GM10248 (cell line): ENCODE results near the gene PSMD14.

Source experiments
- CTCF ChIA-PET: fragments of 300-600 bp; sonication (Branson Sonifier 250); formaldehyde crosslinking; extraction: SDS; loops from one replicate; lab custom pipeline; 2021; ENCODE audit warnings: antibody characterized with exemption; lab: Yijun Ruan, JAX
- POLR2A ChIA-PET: fragments of 350-650 bp; sonication (Branson Sonifier 250); formaldehyde crosslinking; extraction: SDS; loops from one replicate; lab custom pipeline; 2020; ENCODE audit warnings: antibody characterized with exemption; lab: Yijun Ruan, JAX
- DNase-seq: peaks from one replicate; pipeline ENCODE4 v3.0.0; 2012; ENCODE audit errors: extremely low spot score
- CTCF ChIP-seq: IDR thresholded peaks from 2 replicates; pipeline ENCODE4 v1.5.1; 2012; ENCODE audit warnings: mild to moderate bottlenecking, low read depth; ENCODE audit errors: extremely low read depth, missing control alignments, control extremely low read depth

PSMD14 gene

GRCh38 chr2:161388146-161388779 lies 80.0 kb downstream of the PSMD14 start:
- no peak for TF ChIP-seq CTCF

DNA sequence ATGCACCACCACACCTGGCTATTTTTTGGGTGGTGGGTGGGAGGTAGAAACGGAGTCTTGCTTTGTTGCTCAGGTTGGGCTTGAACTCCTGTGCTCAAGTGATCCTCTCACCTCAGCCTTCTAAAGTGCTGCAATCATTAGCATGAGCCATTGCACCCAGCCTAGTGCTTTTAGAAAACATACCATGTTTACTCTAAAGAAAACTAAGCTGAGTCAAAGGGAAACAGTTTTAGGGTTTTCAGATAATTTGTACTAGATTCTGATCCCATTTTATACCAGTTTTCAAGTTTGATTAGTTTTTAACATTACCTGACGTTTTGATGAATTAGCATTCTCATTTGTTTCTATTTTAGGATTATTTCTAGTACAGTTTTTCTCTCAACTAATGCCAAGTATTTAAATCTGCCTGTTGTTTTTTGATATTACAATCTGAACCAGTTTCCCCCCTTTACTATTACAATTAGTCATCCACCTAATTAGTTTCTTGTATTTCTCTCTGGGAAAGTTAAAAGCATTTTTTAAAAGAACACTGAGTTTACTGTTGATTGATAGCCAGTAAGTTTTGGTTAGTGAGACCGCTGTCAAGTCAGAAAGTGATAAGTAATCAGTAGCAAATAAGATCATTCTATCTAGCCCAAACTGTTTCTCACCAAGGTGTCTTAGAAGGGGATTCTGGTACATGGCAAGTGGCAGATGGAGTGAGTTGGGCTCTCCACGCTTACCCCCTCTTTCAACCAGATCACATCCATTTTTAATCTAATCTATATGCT lies 83.7 kb downstream of the PSMD14 start:
- no peak for DNase-seq
- no peak for TF ChIP-seq CTCF
- CTCF ChIA-PET = interaction anchor here (1.2 kb wide), 1 partner anchor 19 kb away, joined by 4 read pairs; no protein-coding TSS in a partner anchor
- POLR2A ChIA-PET = no interaction called here

More at GRCh38 chr2:161388146-161388779, 80.0 kb downstream of the PSMD14 start:
- POLR2A ChIA-PET = no interaction called here
- CTCF ChIA-PET = interaction anchor here (1.1 to 1.2 kb wide), 4 partner anchors 10 to 16 kb away, joined by 3 to 4 read pairs (median 3); no protein-coding TSS in a partner anchor
- DNase-seq = no peak

DNA sequence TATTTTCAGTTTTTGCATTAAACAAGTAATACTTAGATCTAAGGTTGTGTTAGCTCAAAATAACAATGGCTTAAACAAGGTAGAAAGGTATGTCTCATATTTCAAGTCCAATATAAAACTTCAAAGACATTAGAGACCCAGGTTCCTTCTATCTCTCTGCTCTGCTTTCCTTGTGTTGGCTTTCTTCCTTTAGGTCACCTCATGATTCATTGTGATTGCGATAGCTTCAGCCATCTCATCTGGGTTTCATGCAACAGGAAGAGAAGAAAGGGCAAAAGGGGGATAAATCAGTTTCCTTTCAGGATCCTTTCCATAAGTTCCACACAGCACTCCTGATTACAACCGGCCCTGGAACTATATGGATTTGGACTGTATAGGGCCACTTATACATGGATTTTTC lies 91.9 kb downstream of the PSMD14 start:
- ChIA-PET POLR2A (no interaction called here), CTCF (no interaction called here)
- no peak for TF ChIP-seq CTCF
- DNase-seq = no peak

DNA sequence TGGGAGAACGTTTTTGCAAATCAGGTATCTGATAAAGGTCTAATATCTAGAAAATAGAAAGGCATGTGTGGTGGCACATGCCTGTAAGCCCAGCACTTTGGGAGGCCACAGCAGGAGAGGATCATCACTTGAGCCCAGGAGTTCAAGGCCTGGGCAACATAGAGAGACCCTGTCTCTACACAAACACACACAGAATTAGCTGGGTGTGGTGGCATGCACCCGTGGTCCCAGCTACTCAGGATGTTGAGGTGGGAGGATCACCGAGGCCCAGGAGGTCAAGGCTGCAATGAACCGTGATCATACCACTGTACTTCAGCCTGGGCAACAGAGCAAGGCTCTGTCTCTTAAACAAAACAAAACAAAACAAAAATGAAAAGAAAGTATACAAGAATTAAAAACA lies 94.1 kb downstream of the PSMD14 start:
- ChIA-PET POLR2A (no interaction called here), CTCF (interaction anchor here (1.9 kb wide), 1 partner anchor 12 kb away, joined by 6 read pairs; no protein-coding TSS in a partner anchor)
- no peak for DNase-seq
- no peak for TF ChIP-seq CTCF

DNA sequence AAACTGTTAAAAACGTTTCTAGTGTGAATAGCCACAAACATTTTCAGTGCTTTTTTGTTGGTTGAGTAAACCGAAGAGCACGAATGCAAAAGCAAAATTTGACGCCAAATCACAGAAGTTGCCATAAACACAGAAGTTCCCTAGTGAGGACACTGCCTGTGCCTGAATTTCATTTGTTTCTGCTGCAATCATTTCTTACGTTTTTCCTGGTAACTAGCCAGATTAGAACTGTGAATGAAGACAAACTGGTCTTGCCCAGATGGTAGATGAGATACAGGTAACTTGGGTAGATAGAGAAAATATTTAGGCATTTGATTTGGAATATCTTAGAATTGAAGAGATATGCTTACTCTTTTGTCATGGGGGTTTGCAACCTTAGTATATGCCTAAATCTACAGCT lies 98.1 kb downstream of the PSMD14 start:
- POLR2A ChIA-PET = no interaction called here

More for the DNA sequence above, 98.1 kb downstream of the PSMD14 start:
- no peak for TF ChIP-seq CTCF
- CTCF ChIA-PET = no interaction called here
- no peak for DNase-seq
